ENCODE measurements around the gene PCMTD2.
"Not testable (repeated sequence)": the region's sequence is repeated elsewhere in the genome, so short reads cannot be mapped to it uniquely, and the experiment has no call there.

The PCMTD2 gene

DNA sequence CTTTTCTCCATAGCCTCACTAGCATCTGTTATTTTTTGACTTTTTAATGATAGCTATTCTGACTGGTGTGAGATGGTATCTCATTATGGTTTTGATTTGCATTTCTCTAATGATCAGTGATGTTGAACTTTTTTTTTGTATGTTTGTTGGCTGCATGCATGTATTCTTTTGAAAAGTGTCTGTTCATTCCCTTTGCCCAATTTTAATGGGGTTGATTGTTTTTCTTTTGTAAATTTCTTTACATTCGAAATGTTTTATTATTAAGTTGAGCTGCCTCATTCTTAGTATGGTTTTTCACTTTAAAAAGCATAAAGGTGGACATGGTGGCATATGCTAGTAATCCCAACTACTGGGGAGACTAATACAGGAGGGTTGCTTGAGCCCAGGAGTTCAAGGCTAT is 58.2 kb downstream of the PCMTD2 start:
- not testable (repeated sequence) for H3K79me2 ChIP-seq (ENCODE audit: insufficient read depth, low read depth); H3K4me2 ChIP-seq; H3K4me3 ChIP-seq (IDR thresholded peaks at IDR 0.05; ENCODE audit: insufficient read depth, low read depth, low read length); H3K27me3 ChIP-seq (ENCODE audit: insufficient read depth, low read depth); H4K20me1 ChIP-seq (ENCODE audit: insufficient read depth); H3K27ac ChIP-seq; H2AFZ ChIP-seq (ENCODE audit: low read depth); H3K36me3 ChIP-seq (ENCODE audit: insufficient read depth); H3K9ac ChIP-seq; H3K4me1 ChIP-seq (ENCODE audit: low read depth, poor library complexity, severe bottlenecking)

DNA sequence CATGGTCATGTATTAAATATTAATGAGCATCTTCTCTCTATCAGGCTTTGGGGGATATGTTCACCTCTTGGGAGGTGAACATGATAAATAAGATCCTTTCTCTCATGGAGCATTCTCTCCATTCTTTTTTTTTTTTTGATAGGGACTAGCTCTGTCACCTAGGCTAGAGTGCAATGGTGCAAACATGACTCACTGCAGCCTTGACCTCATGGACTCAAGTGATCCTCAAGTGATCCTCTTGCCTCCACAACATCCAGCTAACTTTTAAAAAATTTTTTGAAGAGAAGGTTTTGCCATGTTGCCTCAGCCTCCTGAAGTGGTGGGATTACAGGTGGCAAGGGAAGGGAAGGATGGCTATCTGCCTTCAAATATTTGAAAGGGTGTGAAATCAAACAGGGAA is 59.8 kb downstream of the PCMTD2 start:
- not testable (repeated sequence) for H2AFZ ChIP-seq (ENCODE audit: low read depth); H3K27ac ChIP-seq; H3K4me1 ChIP-seq (ENCODE audit: low read depth, poor library complexity, severe bottlenecking); H3K36me3 ChIP-seq (ENCODE audit: insufficient read depth); H3K4me3 ChIP-seq (IDR thresholded peaks at IDR 0.05; ENCODE audit: insufficient read depth, low read depth, low read length); H3K9ac ChIP-seq; H3K79me2 ChIP-seq (ENCODE audit: insufficient read depth, low read depth); H4K20me1 ChIP-seq (ENCODE audit: insufficient read depth); H3K4me2 ChIP-seq
- peaks cover 18% of the 10 kb centered on the region; the same call in 1 of the 2 replicates for H3K27me3 ChIP-seq (ENCODE audit: insufficient read depth, low read depth)

DNA sequence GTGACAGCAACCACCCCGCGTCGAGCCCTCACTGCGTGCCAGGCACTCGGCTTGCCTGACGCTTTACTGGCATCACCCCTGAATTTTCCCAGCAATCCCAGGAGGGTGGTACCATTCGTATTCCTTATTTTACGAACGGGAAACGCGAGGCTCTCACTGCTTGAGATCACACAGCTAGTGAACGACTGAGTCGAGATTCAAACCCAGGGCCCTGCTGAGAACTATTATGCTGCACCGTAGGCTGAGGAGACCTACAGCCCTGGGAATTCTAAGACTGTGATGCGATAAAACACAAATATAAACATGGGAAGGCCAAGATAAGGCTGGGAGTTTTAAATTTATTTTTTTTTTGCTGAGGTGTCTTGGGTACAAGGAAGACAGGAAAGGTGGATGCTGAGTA is 60.3 kb downstream of the PCMTD2 start:
- H3K36me3 ChIP-seq (ENCODE audit: insufficient read depth); H4K20me1 ChIP-seq (ENCODE audit: insufficient read depth); H2AFZ ChIP-seq (ENCODE audit: low read depth); H3K27ac ChIP-seq; H3K4me3 ChIP-seq (IDR thresholded peaks at IDR 0.05; ENCODE audit: insufficient read depth, low read depth, low read length); H3K9ac ChIP-seq; H3K79me2 ChIP-seq (ENCODE audit: insufficient read depth, low read depth); H3K4me2 ChIP-seq; H3K4me1 ChIP-seq (ENCODE audit: low read depth, poor library complexity, severe bottlenecking): not testable (repeated sequence)
- peaks cover 18% of the 10 kb centered on the region; the same call in 1 of the 2 replicates for H3K27me3 ChIP-seq (ENCODE audit: insufficient read depth, low read depth)

DNA sequence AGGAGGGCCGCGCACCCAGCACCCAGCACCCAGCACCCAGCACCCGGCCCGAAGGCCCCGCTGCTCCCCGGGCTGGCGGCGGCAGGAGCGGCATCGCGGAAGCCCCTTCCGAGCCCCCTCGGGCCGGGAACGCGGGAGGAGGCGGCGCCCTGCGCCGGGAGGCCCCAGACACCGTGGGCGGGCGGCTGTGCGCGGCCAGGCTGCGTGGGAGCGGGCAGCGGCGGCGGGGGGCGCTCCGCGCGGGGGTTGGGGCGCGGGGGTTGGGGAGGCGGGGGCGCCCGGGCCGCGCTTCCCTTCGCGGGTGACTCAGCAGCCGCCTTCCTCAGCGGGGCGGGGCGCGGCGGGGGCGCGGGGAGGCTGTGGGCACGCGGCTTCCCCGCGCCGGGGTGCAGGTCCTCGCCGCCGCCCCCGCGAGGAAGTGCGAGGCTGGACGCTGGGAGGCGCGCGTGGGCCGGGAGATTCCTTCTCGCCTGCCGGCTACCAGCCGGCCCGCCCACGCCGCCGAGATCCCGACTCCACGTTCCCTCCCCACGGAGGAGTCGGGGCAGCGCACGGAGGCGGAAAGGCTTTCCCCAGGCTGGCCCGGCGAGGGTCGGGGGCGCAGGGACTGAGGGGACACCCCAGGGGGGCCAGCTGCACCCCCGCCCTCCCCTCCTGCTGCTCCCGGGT is 61.0 kb downstream of the PCMTD2 start:
- H2AFZ ChIP-seq (ENCODE audit: low read depth); H3K36me3 ChIP-seq (ENCODE audit: insufficient read depth); H3K4me3 ChIP-seq (IDR thresholded peaks at IDR 0.05; ENCODE audit: insufficient read depth, low read depth, low read length); H3K4me2 ChIP-seq; H3K27ac ChIP-seq; H3K9ac ChIP-seq; H3K4me1 ChIP-seq (ENCODE audit: low read depth, poor library complexity, severe bottlenecking); H4K20me1 ChIP-seq (ENCODE audit: insufficient read depth); H3K79me2 ChIP-seq (ENCODE audit: insufficient read depth, low read depth): not testable (repeated sequence)
- peaks cover 20% of the 10 kb centered on the region; the same call in 1 of the 2 replicates for H3K27me3 ChIP-seq (ENCODE audit: insufficient read depth, low read depth)

DNA sequence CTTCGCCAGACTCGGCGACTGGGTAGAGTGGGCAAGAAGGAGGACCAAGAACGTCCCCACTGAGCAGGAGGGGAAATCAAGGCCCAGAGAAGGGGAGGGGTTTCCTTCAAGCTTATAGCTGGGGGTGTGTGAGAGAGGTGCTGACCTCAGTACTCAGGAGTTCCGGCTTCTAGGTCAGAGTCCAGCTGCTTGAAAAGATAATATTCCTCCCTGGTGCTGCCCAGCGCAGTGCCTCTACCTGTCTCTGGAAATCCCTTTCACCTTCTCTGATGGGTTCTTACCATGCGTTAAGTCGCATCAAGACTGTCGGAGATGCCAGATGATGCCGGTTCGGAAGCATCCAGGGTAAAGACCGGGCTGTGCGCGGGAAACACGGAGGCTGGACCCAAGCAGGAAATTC is 61.8 kb downstream of the PCMTD2 start:
- not testable (repeated sequence) for H3K79me2 ChIP-seq (ENCODE audit: insufficient read depth, low read depth); H3K4me3 ChIP-seq (IDR thresholded peaks at IDR 0.05; ENCODE audit: insufficient read depth, low read depth, low read length); H3K36me3 ChIP-seq (ENCODE audit: insufficient read depth); H3K4me2 ChIP-seq; H2AFZ ChIP-seq (ENCODE audit: low read depth); H3K4me1 ChIP-seq (ENCODE audit: low read depth, poor library complexity, severe bottlenecking); H3K9ac ChIP-seq; H3K27ac ChIP-seq; H4K20me1 ChIP-seq (ENCODE audit: insufficient read depth)
- H3K27me3 ChIP-seq (ENCODE audit: insufficient read depth, low read depth) = peaks cover 21% of the 10 kb centered on the region; the same call in 1 of the 2 replicates

DNA sequence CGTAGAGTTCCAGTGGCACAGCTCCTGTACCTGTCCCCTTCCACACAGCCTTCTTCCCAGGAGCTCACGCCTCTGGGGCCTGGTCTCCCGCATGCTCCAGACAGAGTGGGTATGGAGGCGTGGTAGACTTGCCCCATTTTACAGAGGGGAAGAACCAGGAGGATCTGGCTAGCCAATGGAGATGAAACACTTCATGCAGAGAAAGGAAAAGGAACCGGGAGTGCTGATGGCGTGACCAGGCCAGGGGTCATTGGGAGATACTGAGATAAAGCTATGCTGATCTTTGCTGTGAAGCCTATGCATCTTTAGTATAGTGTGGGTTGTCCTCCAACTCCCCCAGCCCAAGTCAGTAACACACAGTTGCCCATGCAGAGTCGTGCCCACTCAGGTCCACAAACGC is 62.5 kb downstream of the PCMTD2 start:
- H3K4me3 ChIP-seq (IDR thresholded peaks at IDR 0.05; ENCODE audit: insufficient read depth, low read depth, low read length); H3K36me3 ChIP-seq (ENCODE audit: insufficient read depth); H3K9ac ChIP-seq; H4K20me1 ChIP-seq (ENCODE audit: insufficient read depth); H3K4me2 ChIP-seq; H3K4me1 ChIP-seq (ENCODE audit: low read depth, poor library complexity, severe bottlenecking); H3K27ac ChIP-seq; H2AFZ ChIP-seq (ENCODE audit: low read depth); H3K79me2 ChIP-seq (ENCODE audit: insufficient read depth, low read depth): not testable (repeated sequence)
- peaks cover 28% of the 10 kb centered on the region for H3K27me3 ChIP-seq (ENCODE audit: insufficient read depth, low read depth)

DNA sequence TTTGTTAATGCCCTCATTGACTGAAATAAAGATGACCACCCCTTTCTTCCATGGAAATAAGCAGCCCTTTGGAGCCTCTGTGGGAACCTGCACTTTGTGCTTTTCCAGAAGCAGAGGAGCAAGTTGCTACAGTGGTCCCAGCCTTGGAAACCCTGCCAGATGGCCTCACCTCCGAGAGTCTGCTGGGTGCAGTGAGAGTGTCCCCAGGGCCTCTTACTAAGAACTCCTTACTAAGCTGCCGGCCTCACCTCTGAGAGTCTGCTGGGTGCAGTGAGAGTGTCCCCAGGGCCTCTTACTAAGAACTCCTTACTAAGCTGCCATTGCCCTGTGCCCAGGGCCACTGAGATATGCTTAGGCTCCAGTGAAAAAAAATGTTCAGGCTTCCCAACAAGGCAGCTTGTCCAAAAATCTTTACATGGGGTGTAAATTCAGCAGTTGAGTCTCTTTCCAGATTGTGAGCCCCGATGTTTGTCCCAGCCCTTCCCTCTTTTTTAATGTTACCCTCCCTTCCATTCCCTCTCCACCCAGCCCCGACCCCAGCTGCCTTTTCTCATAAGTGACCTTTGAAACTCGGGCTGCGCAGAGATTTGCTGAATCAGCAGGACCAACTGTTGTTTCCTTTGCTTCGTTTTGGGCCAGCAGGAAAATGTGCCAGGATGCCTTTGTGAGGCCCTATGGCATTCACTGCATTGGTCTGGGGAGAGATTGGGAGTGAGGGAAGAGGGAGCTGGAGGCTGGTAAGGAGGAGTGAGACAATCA is 66.7 kb downstream of the PCMTD2 start:
- H3K4me1 ChIP-seq (ENCODE audit: low read depth, poor library complexity, severe bottlenecking); H3K4me3 ChIP-seq (IDR thresholded peaks at IDR 0.05; ENCODE audit: insufficient read depth, low read depth, low read length); H3K79me2 ChIP-seq (ENCODE audit: insufficient read depth, low read depth); H3K27ac ChIP-seq; H3K36me3 ChIP-seq (ENCODE audit: insufficient read depth); H3K4me2 ChIP-seq; H3K9ac ChIP-seq; H4K20me1 ChIP-seq (ENCODE audit: insufficient read depth); H2AFZ ChIP-seq (ENCODE audit: low read depth): not testable (repeated sequence)
- peaks cover 51% of the 10 kb centered on the region for H3K27me3 ChIP-seq (ENCODE audit: insufficient read depth, low read depth)

Measured in KMS-11 (cell line).